Trophoblast cell (in vitro differentiated cells and primary cell): ENCODE results near the gene PDE6C.
"Not testable (repeated sequence)": the region's sequence is repeated elsewhere in the genome, so short reads cannot be mapped to it uniquely, and the experiment has no call there.

ENCODE experiments used
- DNase-seq, 2 donors: peaks; one replicate each; pipeline ENCODE4 v3.0.0-alpha.2; 2016
- H2AFZ ChIP-seq: 2 replicates; pipeline ENCODE4 v1.6.1; 2013; ENCODE audit warnings: low read length, moderate library complexity, mild to moderate bottlenecking; ENCODE audit not compliant: insufficient read depth, poor library complexity
- H2AK5ac ChIP-seq: 2 replicates; pipeline ENCODE4 v1.6.1; 2013; ENCODE audit warnings: mild to moderate bottlenecking, low read length
- H2BK120ac ChIP-seq: 2 replicates; pipeline ENCODE4 v1.6.1; 2013; ENCODE audit warnings: low read length, mild to moderate bottlenecking, moderate library complexity; ENCODE audit not compliant: insufficient read depth, poor library complexity
- H2BK12ac ChIP-seq: 2 replicates; pipeline ENCODE4 v1.6.1; 2013; ENCODE audit warnings: mild to moderate bottlenecking, low read length, moderate library complexity
- H2BK5ac ChIP-seq: 2 replicates; pipeline ENCODE4 v1.6.1; 2013; ENCODE audit warnings: low read length, low read depth, moderate library complexity, mild to moderate bottlenecking; ENCODE audit not compliant: poor library complexity
- H3K14ac ChIP-seq: 2 replicates; pipeline ENCODE4 v1.6.1; 2013; ENCODE audit warnings: mild to moderate bottlenecking, low read length
- H3K18ac ChIP-seq: 2 replicates; pipeline ENCODE4 v1.6.1; 2013; ENCODE audit warnings: mild to moderate bottlenecking, low read length
- H3K23ac ChIP-seq: 2 replicates; pipeline ENCODE4 v1.6.1; 2013; ENCODE audit warnings: low read length
- H3K27ac ChIP-seq: 2 replicates; pipeline ENCODE4 v1.5.1; 2013; ENCODE audit warnings: low read depth, mild to moderate bottlenecking, inconsistent platforms, low read length, moderate library complexity
- H3K27me3 ChIP-seq: 2 replicates; pipeline ENCODE4 v1.6.1; 2013; ENCODE audit warnings: inconsistent platforms, mild to moderate bottlenecking, low read length, moderate library complexity; ENCODE audit not compliant: insufficient read depth
- H3K36me3 ChIP-seq, 2 experiments: 1 replicate in 1 of 2; 2 replicates in 1 of 2; pipeline ENCODE4 v1.6.1; 2013; ENCODE audit warnings: low read length in 2 of 2, mild to moderate bottlenecking in 2 of 2, moderate library complexity in 1 of 2; ENCODE audit not compliant: insufficient read depth in 2 of 2, control insufficient read depth in 1 of 2
- H3K4ac ChIP-seq: 2 replicates; pipeline ENCODE4 v1.6.1; 2013; ENCODE audit warnings: low read depth, mild to moderate bottlenecking, low read length, moderate library complexity
- H3K4me1 ChIP-seq, 2 experiments: 1 replicate in 1 of 2; 2 replicates in 1 of 2; pipeline ENCODE4 v1.6.1; 2013; ENCODE audit warnings: low read length in 2 of 2, mild to moderate bottlenecking in 2 of 2, moderate library complexity in 1 of 2; ENCODE audit not compliant: insufficient read depth in 2 of 2, control insufficient read depth in 1 of 2
- H3K4me2 ChIP-seq: 2 replicates; pipeline ENCODE4 v1.6.1; 2013; ENCODE audit warnings: inconsistent platforms, mild to moderate bottlenecking, low read length, moderate library complexity
- H3K4me3 ChIP-seq: 2 replicates; pipeline ENCODE4 v1.5.1; 2013; ENCODE audit warnings: mild to moderate bottlenecking, low read depth, low read length, inconsistent platforms
- H3K79me1 ChIP-seq: one replicate; pipeline ENCODE4 v1.6.1; 2013; ENCODE audit warnings: low read length
- H3K79me2 ChIP-seq: 2 replicates; pipeline ENCODE4 v1.6.1; 2013; ENCODE audit warnings: low read length, mild to moderate bottlenecking; ENCODE audit not compliant: control insufficient read depth, insufficient read depth, poor library complexity
- H3K9ac ChIP-seq: 2 replicates; pipeline ENCODE4 v1.6.1; 2013; ENCODE audit warnings: mild to moderate bottlenecking, low read length
- H3K9me3 ChIP-seq: 2 replicates; pipeline ENCODE4 v1.6.1; 2013; ENCODE audit warnings: low read depth, mild to moderate bottlenecking, control low read depth, inconsistent platforms, low read length; ENCODE audit not compliant: insufficient read depth
- H4K12ac ChIP-seq: 2 replicates; pipeline ENCODE4 v1.6.1; 2013; ENCODE audit warnings: low read depth, mild to moderate bottlenecking, low read length, moderate library complexity
- H4K8ac ChIP-seq: 2 replicates; pipeline ENCODE4 v1.6.1; 2013; ENCODE audit warnings: low read depth, mild to moderate bottlenecking, low read length, moderate library complexity
- H4K91ac ChIP-seq: one replicate; pipeline ENCODE4 v1.6.1; 2013; ENCODE audit warnings: low read depth, mild to moderate bottlenecking, low read length, moderate library complexity
- WGBS: extraction: QIAGEN DNeasy Blood & Tissue Kit; methylation state at CpG from one replicate; pipeline ENCODE4 v1.1.7; 2013; ENCODE audit warnings: missing lambda C conversion rate; ENCODE audit not compliant: insufficient read length, insufficient coverage; ENCODE audit errors: extremely low coverage; 5-methylcytosine and 5-hydroxymethylcytosine counted together

Gene PDE6C

DNA sequence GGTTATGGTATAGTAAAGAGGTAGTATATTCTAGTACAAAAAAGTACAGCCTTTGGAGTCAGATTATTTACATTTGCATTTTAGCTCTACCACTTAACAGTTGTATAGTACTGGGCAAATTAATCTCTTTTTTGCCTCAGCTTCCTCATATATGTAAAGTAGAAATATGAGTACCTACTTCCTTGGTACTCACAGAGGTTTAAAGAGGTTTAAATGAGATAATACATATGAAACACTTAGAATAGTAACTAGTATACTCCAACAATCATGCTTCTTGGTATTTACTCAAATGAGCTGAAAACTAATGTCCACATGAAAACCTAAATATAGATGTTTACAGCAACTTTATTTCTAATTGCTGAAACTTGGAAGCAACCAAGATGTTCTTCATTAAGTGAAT is 75.4 kb downstream of the PDE6C start:
- no peak overlapping the region for H3K4me2 ChIP-seq
- no peak overlapping the region for H2BK5ac ChIP-seq
- no peak overlapping the region for H2BK12ac ChIP-seq
- no peak overlapping the region for H3K27ac ChIP-seq
- H3K79me2 ChIP-seq: no peaks in the 10 kb centered on the region
- H2AFZ ChIP-seq: no peak overlapping the region
- no peak overlapping the region for H2BK120ac ChIP-seq
- H3K9me3 ChIP-seq: no peaks in the 10 kb centered on the region
- DNase-seq: no peak
- H3K18ac ChIP-seq: no peak overlapping the region
- H3K14ac ChIP-seq: no peak overlapping the region
- H2AK5ac ChIP-seq: no peak overlapping the region
- peaks cover 2 to 4% of the 10 kb centered on the region in 2 experiments for H3K36me3 ChIP-seq
- H4K12ac ChIP-seq: no peak overlapping the region
- no peak overlapping the region for H3K23ac ChIP-seq
- H3K4ac ChIP-seq: no peak overlapping the region
- no peaks in the 10 kb centered on the region for H3K27me3 ChIP-seq
- no peaks in the 10 kb centered on the region for H3K79me1 ChIP-seq
- no peaks in the 10 kb centered on the region for H3K4me1 ChIP-seq
- no peak overlapping the region for H3K4me3 ChIP-seq
- H3K9ac ChIP-seq: no peak overlapping the region
- no peak overlapping the region for H4K91ac ChIP-seq
- no peak overlapping the region for H4K8ac ChIP-seq

DNA sequence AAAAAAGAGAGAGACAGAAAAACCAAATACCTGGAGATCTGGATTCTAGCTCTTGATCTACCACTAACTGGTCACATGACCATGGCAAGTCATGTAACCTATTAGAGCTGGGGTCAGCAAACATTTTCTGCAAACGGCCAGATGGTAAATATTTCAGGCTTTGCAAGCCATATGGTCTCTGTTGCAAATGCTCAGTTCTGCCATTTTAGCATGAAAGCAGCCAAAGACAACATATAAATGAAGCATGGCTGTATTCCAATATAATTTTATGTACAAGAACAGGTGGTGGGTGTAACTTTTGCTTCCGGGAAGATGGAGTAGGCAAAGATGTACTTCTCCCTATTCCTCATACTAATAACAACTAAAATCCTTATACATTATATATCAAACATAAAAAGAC is 83.4 kb downstream of the PDE6C start:
- Histone ChIP-seq H4K12ac (no peak overlapping the region), H3K79me2 (no peaks in the 10 kb centered on the region), H3K4me3 (no peak overlapping the region), H2BK120ac (no peak overlapping the region), H3K27ac (no peak overlapping the region), H3K9me3 (no peaks in the 10 kb centered on the region), H3K14ac (no peak overlapping the region), H2BK5ac (no peak overlapping the region), H3K27me3 (no peaks in the 10 kb centered on the region), H2BK12ac (no peak overlapping the region), H3K36me3 (peaks cover 8 to 13% of the 10 kb centered on the region in 2 experiments), H3K79me1 (no peaks in the 10 kb centered on the region), H3K18ac (no peak overlapping the region), H3K4me2 (no peak overlapping the region), H4K8ac (no peak overlapping the region), H3K4me1 (no peaks in the 10 kb centered on the region), H3K9ac (no peak overlapping the region), H2AK5ac (no peak overlapping the region), H3K23ac (no peak overlapping the region), H3K4ac (no peak overlapping the region), H4K91ac (no peak overlapping the region), H2AFZ (no peak overlapping the region)
- DNase-seq: no peak
- WGBS: no CpG with 5 or more reads among the region's 2 CpGs

GRCh38 chr10:93696582-93696981 is 84.2 kb downstream of the PDE6C start:
- H3K18ac ChIP-seq, H3K4me3 ChIP-seq, DNase-seq, H3K27ac ChIP-seq, H3K79me2 ChIP-seq, H2BK5ac ChIP-seq, H2AK5ac ChIP-seq, H3K9ac ChIP-seq, H4K12ac ChIP-seq, H2BK120ac ChIP-seq, H3K14ac ChIP-seq, H3K23ac ChIP-seq, H3K4ac ChIP-seq, H3K27me3 ChIP-seq, H3K79me1 ChIP-seq, H3K4me2 ChIP-seq, H3K4me1 ChIP-seq, H2BK12ac ChIP-seq, H4K8ac ChIP-seq, H2AFZ ChIP-seq, H3K9me3 ChIP-seq, H4K91ac ChIP-seq: not testable (repeated sequence)
- WGBS: no CpG with 5 or more reads among the region's 2 CpGs
- H3K36me3 ChIP-seq: peaks cover 6 to 10% of the 10 kb centered on the region in 2 experiments

GRCh38 chr10:93697207-93697606 is 84.9 kb downstream of the PDE6C start:
- no peak overlapping the region for H3K14ac ChIP-seq
- no CpG with 5 or more reads among the region's 2 CpGs for WGBS
- no peak overlapping the region for H3K27ac ChIP-seq

More at GRCh38 chr10:93697207-93697606, 84.9 kb downstream of the PDE6C start:
- H3K9ac ChIP-seq: no peak overlapping the region
- no peak overlapping the region for H4K91ac ChIP-seq
- H3K4me2 ChIP-seq: no peak overlapping the region
- H3K4ac ChIP-seq: no peak overlapping the region
- H3K9me3 ChIP-seq: no peaks in the 10 kb centered on the region
- H3K18ac ChIP-seq: no peak overlapping the region
- no peak overlapping the region for H4K8ac ChIP-seq
- H3K23ac ChIP-seq: no peak overlapping the region
- no peak overlapping the region for H2AFZ ChIP-seq
- no peak overlapping the region for H3K4me3 ChIP-seq
- no peak for DNase-seq
- H2BK5ac ChIP-seq: no peak overlapping the region
- H2BK12ac ChIP-seq: no peak overlapping the region
- H3K79me1 ChIP-seq: peaks cover 1% of the 10 kb centered on the region
- H3K27me3 ChIP-seq: no peaks in the 10 kb centered on the region
- H4K12ac ChIP-seq: no peak overlapping the region
- no peak overlapping the region for H2AK5ac ChIP-seq
- H3K36me3 ChIP-seq: peaks cover 6 to 10% of the 10 kb centered on the region in 2 experiments
- H3K4me1 ChIP-seq: peaks cover 0 to 3% of the 10 kb centered on the region in 2 experiments
- H2BK120ac ChIP-seq: no peak overlapping the region
- H3K79me2 ChIP-seq: peaks cover under 1% of the 10 kb centered on the region
